GM19351 (cell line): ENCODE data around the gene GPBP1.
A peak's percentile ranks its signal among the peaks of the same experiment; 100 is the strongest.
"Not testable (repeated sequence)": the region's sequence is repeated elsewhere in the genome, so short reads cannot be mapped to it uniquely, and the experiment has no call there.

Source experiments
- ATAC-seq: cut with Tn5 transposase; IDR thresholded peaks from one replicate; pipeline ENCODE4 v1.9.1; 2021; ENCODE audit warnings: mild to moderate bottlenecking, moderate library complexity; ENCODE audit not compliant: unreplicated experiment

GPBP1 gene

GRCh38 chr5:57276353-57276752, 102.5 kb downstream of the GPBP1 start:
- ATAC-seq: no peak

- ATAC-seq: no peak
Measured at GRCh38 chr5:57277085-57277484, 103.2 kb downstream of the GPBP1 start.

- ATAC-seq: no peak
Measured at GRCh38 chr5:57280853-57281252, 107.0 kb downstream of the GPBP1 start.

GRCh38 chr5:57285084-57285483, 111.2 kb downstream of the GPBP1 start:
- ATAC-seq: not testable (repeated sequence)

GRCh38 chr5:57291894-57292293, 118.0 kb downstream of the GPBP1 start:
- no peak for ATAC-seq

- ATAC-seq: no peak
Measured at GRCh38 chr5:57292336-57292735, 118.5 kb downstream of the GPBP1 start.

- ATAC-seq: peak; percentile 74
Measured at GRCh38 chr5:57298295-57298984, 124.6 kb downstream of the GPBP1 start.

GRCh38 chr5:57298985-57299491, 125.2 kb downstream of the GPBP1 start:
- ATAC-seq: no peak

- ATAC-seq: no peak
Measured at GRCh38 chr5:57299986-57300385, 126.1 kb downstream of the GPBP1 start.

- peak; percentile 47 for ATAC-seq
Measured at GRCh38 chr5:57302164-57302563, 128.3 kb downstream of the GPBP1 start.

- no peak for ATAC-seq
Measured at GRCh38 chr5:57302643-57303042, 128.8 kb downstream of the GPBP1 start.

- no peak for ATAC-seq
Measured at GRCh38 chr5:57303985-57304384, 130.1 kb downstream of the GPBP1 start.

- ATAC-seq: no peak
Measured at GRCh38 chr5:57304931-57305330, 131.1 kb downstream of the GPBP1 start.

- no peak for ATAC-seq
Measured at GRCh38 chr5:57306359-57306758, 132.5 kb downstream of the GPBP1 start.

GRCh38 chr5:57307516-57307915, 133.7 kb downstream of the GPBP1 start:
- no peak for ATAC-seq

GRCh38 chr5:57309022-57309421, 135.2 kb downstream of the GPBP1 start:
- ATAC-seq: not testable (repeated sequence)

GRCh38 chr5:57311251-57311650, 137.4 kb downstream of the GPBP1 start:
- no peak for ATAC-seq

GRCh38 chr5:57311921-57312735, 138.3 kb downstream of the GPBP1 start:
- ATAC-seq: peak; percentile 39

GRCh38 chr5:57313716-57314115, 139.9 kb downstream of the GPBP1 start:
- ATAC-seq: no peak
